ENCODE data around the gene ELMO1.

DNA sequence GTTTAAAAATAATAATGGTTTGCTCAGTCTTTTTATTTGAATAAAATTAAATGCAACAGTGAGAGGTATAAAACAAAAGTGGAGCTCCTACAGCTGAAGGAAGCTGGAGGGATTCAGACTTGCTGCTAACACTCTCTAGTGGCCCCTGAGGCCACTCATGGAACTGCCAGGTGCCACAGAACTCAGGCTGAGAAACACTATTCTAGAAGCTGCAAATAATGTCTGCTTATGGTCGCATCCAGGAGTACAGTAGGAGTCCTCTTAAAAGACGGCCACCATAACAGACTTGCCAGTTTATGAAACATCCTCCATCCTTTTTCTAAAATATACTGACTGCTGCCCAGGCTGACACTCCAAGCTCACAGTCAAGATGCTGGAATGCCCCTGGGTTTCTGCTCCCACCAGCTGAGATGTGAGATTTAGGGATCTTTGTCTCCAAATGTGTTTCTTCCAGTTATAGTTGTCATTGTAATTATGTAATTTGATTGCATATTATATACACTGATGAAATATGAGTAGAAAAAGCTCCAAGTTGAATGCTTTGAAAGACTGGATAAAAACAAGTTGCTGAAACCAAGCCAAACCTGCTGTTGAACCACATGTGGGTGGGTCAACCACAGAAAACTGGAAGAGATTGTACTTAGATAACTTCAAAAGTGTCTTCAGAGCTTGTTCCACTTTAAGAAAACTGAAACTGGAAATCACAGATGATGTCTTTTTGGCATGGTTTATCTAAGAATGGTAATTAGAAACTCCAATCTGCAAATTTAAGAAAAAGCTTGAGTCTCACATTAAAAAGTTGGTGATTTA, 510.7 kb downstream of the ELMO1 start:
- TF ChIP-seq, protein P1, sequence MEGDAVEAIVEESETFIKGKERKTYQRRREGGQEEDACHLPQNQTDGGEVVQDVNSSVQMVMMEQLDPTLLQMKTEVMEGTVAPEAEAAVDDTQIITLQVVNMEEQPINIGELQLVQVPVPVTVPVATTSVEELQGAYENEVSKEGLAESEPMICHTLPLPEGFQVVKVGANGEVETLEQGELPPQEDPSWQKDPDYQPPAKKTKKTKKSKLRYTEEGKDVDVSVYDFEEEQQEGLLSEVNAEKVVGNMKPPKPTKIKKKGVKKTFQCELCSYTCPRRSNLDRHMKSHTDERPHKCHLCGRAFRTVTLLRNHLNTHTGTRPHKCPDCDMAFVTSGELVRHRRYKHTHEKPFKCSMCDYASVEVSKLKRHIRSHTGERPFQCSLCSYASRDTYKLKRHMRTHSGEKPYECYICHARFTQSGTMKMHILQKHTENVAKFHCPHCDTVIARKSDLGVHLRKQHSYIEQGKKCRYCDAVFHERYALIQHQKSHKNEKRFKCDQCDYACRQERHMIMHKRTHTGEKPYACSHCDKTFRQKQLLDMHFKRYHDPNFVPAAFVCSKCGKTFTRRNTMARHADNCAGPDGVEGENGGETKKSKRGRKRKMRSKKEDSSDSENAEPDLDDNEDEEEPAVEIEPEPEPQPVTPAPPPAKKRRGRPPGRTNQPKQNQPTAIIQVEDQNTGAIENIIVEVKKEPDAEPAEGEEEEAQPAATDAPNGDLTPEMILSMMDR (optimal IDR thresholded peaks at IDR 0.05 in 1 of 3, IDR thresholded peaks at IDR 0.05 in 1 of 3, conservative IDR thresholded peaks at IDR 0.05 in 1 of 3; ENCODE audit: extremely low read depth in 1 of 3, insufficient read depth in 2 of 3, low read length in 3 of 3): no peak
- no peak for TF ChIP-seq EZH2 (IDR thresholded peaks at IDR 0.05; ENCODE audit: low read length)

Data from keratinocyte (primary cell).